ENCODE data around the gene DPYD.

Gene DPYD

GRCh38 chr1:97441966-97442365, 478.9 kb downstream of the DPYD start:
- DNase-seq (ENCODE audit: low read depth, low spot score): no peak

GRCh38 chr1:97433824-97434177, 487.0 kb downstream of the DPYD start:
- DNase-seq (ENCODE audit: low read depth, low spot score): no peak

DNA sequence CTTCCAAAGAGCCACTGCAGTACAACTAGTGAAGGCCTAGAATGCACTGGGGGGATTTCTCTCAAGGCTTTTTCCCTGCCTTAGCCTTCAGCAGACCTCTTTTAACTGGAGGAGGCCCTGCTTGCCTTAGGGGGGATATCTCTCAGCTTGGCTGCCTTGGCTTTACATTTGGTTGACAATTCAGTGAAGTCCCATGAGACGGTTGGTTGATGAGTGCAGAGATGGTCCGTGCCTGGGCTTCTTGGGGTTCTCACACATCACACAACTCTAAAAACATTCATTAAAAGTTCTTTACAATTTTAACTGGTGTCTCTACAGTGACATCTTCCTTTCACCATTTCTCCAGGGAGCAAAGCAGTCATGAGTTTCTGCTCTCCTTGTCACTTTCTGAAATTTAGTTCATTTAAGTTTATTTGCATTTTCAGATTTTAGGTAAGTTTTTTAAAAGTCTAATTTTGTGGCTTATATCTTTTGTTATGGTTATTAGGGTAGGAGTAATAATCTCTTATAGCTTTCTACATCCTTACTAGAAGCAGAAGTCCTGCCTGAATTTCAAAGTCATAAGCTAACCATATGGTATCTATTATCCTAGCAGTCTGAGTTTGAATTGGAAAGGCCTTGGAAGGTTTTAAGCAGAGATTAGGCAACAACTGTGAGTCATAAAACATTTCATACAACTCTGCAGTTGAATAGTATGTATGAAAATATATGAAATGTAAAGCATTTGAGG, 487.6 kb downstream of the DPYD start:
- DNase-seq (ENCODE audit: low read depth, low spot score): no peak

DNA sequence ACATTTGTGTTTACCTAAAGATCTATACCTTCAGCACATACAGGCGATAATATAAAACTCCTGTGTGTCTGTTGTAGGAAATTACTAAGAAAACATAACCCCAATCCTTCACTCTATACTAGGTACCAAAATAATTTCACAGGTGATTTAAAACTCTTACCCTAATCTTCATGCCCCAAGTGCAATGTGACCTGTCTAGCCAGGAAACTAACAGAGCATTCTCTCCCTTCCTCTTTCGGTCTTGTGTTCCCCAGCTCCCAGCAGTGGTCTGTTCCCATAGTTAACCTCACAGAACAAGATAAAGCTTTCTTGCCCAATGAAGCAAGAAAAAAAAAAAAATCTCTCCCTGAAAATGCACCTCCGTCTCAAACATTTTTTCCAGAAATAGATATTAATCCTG, 493.5 kb downstream of the DPYD start:
- no peak for DNase-seq (ENCODE audit: low read depth, low spot score)

DNA sequence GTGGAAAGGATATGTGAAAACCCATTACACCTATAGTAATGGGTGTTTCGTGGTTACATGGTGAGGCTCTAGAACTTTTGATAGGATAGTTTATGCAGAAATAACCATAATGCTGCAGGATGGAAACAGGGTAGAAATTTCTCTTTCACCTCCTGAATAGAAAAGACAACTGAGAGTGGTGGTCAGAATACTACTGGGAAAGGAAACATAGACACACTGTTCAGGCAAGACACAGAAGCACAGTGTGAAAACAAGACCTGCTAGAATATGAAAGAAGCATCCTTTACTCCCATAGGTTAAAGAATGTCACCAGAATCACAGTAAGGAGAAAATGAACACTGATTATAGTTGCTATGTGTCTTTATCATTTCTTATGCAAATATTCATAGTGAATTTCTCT, 496.6 kb downstream of the DPYD start:
- DNase-seq (ENCODE audit: low read depth, low spot score): no peak

GRCh38 chr1:97423403-97423802, 497.4 kb downstream of the DPYD start:
- no peak for DNase-seq (ENCODE audit: low read depth, low spot score)

GRCh38 chr1:97417661-97418060, 503.2 kb downstream of the DPYD start:
- DNase-seq (ENCODE audit: low read depth, low spot score): no peak

- DNase-seq (ENCODE audit: low read depth, low spot score): no peak
These were observed 506.0 kb downstream of the DPYD start for GRCh38 chr1:97414682-97415312.

DNA sequence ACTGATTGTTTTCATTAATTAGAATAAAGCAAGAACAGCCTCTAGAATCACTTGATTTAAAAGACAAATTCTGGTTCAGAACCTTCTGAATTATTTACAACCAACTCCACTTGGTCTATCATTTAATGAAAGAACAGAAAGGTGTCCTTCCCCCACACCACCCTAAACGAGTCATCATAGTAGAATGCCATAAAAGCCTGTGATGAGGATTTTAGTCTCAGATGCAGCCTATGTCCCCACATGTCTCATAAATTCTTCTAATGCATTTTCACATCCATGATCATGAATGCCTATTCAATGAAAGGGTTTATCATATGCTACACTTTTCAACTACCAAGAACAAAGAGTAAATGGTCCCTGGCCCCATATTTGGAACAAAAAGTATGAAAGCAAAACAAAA, 508.1 kb downstream of the DPYD start:
- no peak for DNase-seq (ENCODE audit: low read depth, low spot score)

GRCh38 chr1:97412166-97412565, 508.7 kb downstream of the DPYD start:
- DNase-seq (ENCODE audit: low read depth, low spot score): no peak

GRCh38 chr1:97396463-97396862, 524.4 kb downstream of the DPYD start:
- DNase-seq (ENCODE audit: low read depth, low spot score): no peak

DNA sequence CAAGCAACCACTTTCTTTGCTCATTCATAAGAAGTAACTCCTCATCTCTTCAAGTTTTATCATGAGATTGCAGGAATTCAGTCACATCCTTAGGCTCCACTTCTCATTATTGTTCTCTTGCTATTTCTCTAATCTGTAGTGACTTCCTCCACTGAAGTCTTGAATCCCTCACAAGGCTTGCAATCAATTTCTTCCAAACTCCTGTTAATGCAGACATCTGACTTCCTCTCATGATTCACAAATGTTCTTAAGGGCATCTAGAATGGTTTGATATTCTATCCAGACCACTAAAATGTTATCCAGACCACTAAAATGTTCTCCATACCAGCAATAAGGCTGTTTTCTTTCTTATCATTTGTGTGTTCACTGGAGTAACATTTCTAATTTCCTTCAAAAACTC, 528.1 kb downstream of the DPYD start:
- no peak for DNase-seq (ENCODE audit: low read depth, low spot score)

DNA sequence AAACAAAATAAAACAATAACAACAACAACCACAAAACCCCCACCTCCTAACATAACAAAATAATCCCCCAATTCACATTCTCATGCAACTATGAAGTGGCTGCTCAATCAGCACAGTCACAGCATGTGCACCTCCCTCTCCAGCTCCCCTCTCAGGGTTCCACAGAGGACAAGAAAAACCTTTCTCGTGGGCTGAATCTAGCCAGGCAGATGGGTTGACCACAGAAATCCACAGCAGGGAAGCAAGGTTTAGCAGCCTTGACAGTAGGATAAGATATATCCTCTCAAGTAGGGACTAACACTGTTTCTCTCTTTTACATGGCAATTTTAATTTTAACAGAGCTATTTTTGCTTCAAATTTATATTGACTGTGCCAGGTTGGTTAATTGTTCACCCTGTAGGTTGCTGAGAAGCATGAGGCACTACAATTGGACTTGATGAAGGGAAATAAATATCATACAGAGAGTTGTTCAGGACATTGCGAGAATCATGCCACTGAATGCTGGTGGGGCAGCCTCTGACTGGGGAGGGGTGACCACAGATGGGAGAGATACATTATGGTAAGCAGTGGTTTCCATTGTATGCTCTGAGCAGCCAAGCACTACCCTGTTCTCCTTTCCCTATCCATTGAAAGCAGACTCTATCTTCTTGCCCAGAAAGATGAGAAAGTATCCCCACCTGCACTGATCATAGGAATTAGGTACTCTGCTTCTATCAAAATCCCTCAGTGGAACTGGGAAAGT, 535.1 kb downstream of the DPYD start:
- DNase-seq (ENCODE audit: low read depth, low spot score): no peak

- DNase-seq (ENCODE audit: low read depth, low spot score): no peak
These were observed 536.4 kb downstream of the DPYD start for GRCh38 chr1:97384294-97384968.

- no peak for DNase-seq (ENCODE audit: low read depth, low spot score)
These were observed 537.0 kb downstream of the DPYD start for GRCh38 chr1:97383797-97384196.

DNA sequence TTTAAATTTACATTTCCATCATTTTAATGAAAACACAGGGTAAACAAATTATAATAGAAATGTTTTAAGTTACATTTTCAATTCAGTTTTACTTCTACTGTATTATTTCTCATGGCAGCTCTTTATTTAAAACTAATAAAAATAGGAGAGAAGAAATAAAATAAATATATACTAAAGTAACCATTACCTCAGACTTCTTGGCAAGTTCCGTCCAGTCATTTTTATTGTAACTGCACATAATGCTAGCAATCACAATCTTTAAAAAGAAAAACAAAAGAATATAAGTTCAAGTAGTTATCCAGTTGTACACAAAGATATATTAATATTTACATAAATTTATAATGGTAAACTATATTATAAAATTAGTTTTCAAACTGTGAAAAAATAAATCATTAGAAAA, 538.6 kb downstream of the DPYD start:
- no peak for DNase-seq (ENCODE audit: low read depth, low spot score)

GRCh38 chr1:97379387-97380075, 541.3 kb downstream of the DPYD start:
- DNase-seq (ENCODE audit: low read depth, low spot score): no peak

- DNase-seq (ENCODE audit: low read depth, low spot score): no peak
These were observed 542.2 kb downstream of the DPYD start for GRCh38 chr1:97378596-97378995.

DNA sequence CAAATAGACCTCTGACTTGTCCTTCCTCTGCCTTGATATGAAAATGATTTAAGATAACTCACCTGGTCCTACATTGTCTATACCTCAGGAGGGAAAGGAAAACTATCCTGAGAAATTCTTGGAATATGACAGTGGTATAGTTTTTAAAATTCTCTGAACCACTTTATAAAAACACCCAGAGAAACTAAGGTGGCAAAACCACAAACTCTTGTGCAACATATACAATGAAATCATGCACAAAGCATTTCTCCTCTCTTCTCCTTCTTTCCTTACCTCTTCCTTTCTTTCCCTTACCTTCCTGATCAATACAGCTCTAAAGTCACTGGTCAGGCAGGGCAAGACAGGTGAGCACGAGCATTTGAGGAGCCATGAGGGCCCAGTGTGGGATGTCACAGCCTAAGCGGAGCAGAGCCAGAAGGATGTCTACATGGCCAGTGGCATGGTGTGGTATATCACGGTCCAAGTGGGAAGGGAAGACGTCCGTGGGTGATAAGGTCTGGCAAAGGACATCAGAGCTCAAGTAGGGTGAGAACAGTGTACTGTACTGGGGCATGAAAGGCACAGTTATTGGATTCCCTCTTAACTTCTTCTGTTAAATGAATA, 543.3 kb downstream of the DPYD start:
- DNase-seq (ENCODE audit: low read depth, low spot score): no peak

DNA sequence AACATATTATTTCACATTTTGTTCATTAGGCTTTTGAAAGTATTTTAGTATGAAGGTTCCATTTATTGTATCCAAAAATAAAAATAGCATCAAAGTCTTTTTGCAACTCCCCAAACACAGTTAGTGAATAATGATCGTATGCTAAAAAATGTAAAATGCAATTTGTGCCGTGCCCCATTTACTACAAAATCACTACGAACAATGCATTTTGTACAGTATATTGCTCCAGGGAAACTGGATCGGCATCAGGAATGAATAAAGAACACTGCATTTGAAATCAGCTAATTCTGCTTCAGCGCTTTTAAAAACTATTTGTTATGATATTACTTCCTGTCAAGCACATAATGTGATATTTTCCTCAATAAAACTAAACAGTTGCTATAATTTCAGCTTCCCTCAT, 547.8 kb downstream of the DPYD start:
- no peak for DNase-seq (ENCODE audit: low read depth, low spot score)

DNA sequence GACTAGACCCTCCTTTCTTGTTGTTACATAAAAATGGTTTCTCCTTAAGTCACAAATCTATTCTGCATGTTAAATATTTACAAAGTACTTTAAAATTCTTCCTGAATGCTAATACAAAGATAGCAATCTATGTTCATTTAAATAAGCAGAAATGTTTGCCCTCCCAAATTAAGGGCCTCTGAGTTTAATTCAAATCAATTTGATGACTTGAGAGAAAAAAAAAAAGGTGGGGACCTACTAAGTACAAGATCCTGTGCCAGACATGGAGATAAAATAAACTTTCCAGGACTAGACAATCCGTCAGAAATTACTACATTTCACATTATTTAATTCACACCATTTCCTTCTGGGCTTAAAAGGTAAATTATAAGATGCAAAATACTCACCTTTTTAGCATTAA, 548.3 kb downstream of the DPYD start:
- DNase-seq (ENCODE audit: low read depth, low spot score): no peak

All from activated naive CD8-positive, alpha-beta T cell treated with anti-CD3 and anti-CD28 coated beads, Interleukin-2, amount 50 U/mL, for 16 hours (primary cell).